Endometrial microvascular endothelial cells (primary cell): Measurements from ENCODE around the gene DNAAF5. TPM values are rescaled to one million over a fixed set of nuclear protein-coding genes. Genes with fewer than 3 reads are reported as not detected.

ENCODE experiments used
- in situ Hi-C: cut with HindIII; loops from 2 replicates; pipeline ENCODE4 v1.10.0; 2017; ENCODE audit warnings: low sequenced_read_pairs, low pct_unique_long_range_greater_than_20kb; ENCODE audit errors: inconsistent ontology term
- total RNA-seq: library from RNA; depleted of rRNA; stranded (reverse); fragments of >200 nt; gene quantifications from one replicate; pipeline ENCODE4 v1.2.3, GENCODE V29; 2015; ENCODE audit errors: inconsistent ontology term

DNAAF5 gene
- total RNA-seq, 1 donor from 2014 or later, result 55.6 TPM

DNA sequence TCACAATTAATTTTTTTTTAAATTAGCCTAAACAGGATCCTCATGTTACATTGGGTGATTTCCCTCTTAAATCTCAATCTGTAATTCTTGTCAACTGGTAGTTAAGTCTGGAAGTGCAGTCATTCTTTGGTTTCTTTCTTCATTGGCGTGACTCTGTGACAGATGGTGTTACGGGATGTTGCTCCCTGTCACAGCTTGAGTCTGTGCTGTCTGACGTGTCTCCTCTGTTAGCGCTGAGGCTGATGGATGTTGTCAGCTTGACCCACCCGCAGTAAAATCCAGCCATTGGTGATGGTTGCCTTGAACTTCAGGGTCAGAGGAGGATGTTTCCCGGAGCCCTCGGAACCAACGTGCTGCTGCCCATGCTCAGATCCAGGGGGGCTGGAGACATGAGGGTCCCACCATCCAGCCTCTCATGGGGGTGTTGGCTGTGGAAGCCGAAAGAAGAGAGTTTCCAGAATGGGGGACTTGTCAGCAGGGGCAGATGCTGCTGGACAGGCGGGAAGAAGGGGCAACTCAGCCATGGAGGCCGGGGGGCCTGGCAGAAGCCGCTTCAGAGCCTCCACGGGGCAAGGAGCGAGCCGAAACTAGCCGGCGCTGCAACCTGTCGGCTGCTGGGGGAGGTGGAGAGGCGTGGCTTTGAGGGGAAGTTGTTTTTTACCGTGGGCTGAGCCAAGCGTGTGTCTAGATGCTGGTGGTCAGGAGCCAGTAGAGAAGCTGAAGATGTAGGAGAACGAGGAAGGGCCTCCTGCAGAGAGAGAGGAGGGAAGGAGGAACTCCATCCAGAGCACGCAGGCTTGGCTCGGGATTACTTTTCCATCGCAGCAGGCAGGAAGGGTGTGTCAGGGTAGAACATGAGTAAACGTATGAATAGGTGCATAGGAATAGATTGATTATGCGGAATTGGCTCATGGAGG, 109.2 kb downstream of the DNAAF5 start:
- in situ Hi-C loops, result no loop called here

Other genes with a start within 250 kb of the DNAAF5 start
- 81.8 TPM for gene PDGFA, start 206.9 kb upstream of the DNAAF5 start, total RNA-seq
- 17.2 TPM for gene PRKAR1B, start 582 bp downstream of the DNAAF5 start, total RNA-seq
- 100 TPM for gene SUN1, start 105.8 kb downstream of the DNAAF5 start, total RNA-seq
- 45.6 TPM for gene GET4, start 149.9 kb downstream of the DNAAF5 start, total RNA-seq
- gene ADAP1, start 228.0 kb downstream of the DNAAF5 start, total RNA-seq, result 6.4 TPM
- 5.6 TPM for gene COX19, start 248.8 kb downstream of the DNAAF5 start, total RNA-seq